Neuronal stem cell (in vitro differentiated cells): Measurements from ENCODE around the gene ARHGEF7.

Source experiments
- DNase-seq: peaks from one replicate; pipeline ENCODE4 v3.0.0-alpha.2; 2013; ENCODE audit warnings: low spot score
- H2AFZ ChIP-seq: one replicate; pipeline ENCODE4 v1.6.1; 2013; ENCODE audit warnings: mild to moderate bottlenecking, low read length, inconsistent platforms
- H2AK5ac ChIP-seq: 2 replicates; pipeline ENCODE4 v1.6.1; 2013; ENCODE audit warnings: low read depth, mild to moderate bottlenecking, inconsistent platforms, low read length, moderate library complexity, mixed read lengths
- H2BK120ac ChIP-seq: 2 replicates; pipeline ENCODE4 v1.6.1; 2013; ENCODE audit warnings: low read depth, mild to moderate bottlenecking, inconsistent platforms, low read length, moderate library complexity, mixed read lengths
- H2BK12ac ChIP-seq: one replicate; pipeline ENCODE4 v1.6.1; 2013; ENCODE audit warnings: low read length, inconsistent platforms
- H2BK15ac ChIP-seq: 2 replicates; pipeline ENCODE4 v1.6.1; 2013; ENCODE audit warnings: mild to moderate bottlenecking, low read length, inconsistent platforms, mixed read lengths
- H2BK5ac ChIP-seq: one replicate; pipeline ENCODE4 v1.6.1; 2013; ENCODE audit warnings: inconsistent platforms, mild to moderate bottlenecking, low read length, moderate library complexity
- H3K14ac ChIP-seq: one replicate; pipeline ENCODE4 v1.6.1; 2013; ENCODE audit warnings: low read length, inconsistent platforms
- H3K18ac ChIP-seq: 2 replicates; pipeline ENCODE4 v1.6.1; 2013; ENCODE audit warnings: low read length, inconsistent platforms
- H3K23ac ChIP-seq: 2 replicates; pipeline ENCODE4 v1.6.1; 2013; ENCODE audit warnings: low read depth, mild to moderate bottlenecking, mixed read lengths, low read length, inconsistent platforms; ENCODE audit not compliant: poor library complexity
- H3K27ac ChIP-seq: replicated peaks from 3 replicates; pipeline ENCODE4 v1.5.1; 2013; ENCODE audit warnings: low read length, inconsistent platforms
- H3K27me3 ChIP-seq, 3 experiments: 2 replicates each; pipeline ENCODE4 v1.6.1; 2013; ENCODE audit warnings: low read length in 3 of 3, mild to moderate bottlenecking in 2 of 3, inconsistent platforms in 1 of 3, low read depth in 1 of 3, mixed read lengths in 1 of 3, moderate library complexity in 1 of 3; ENCODE audit not compliant: control insufficient read depth in 3 of 3, insufficient read depth in 3 of 3
- H3K36me3 ChIP-seq, 2 donors: replicated peaks in 1 of 2; 2 replicates each; pipeline ENCODE4 v1.6.1; 2013; ENCODE audit warnings: low read length in 2 of 2; ENCODE audit not compliant: control insufficient read depth in 2 of 2, insufficient read depth in 2 of 2
- H3K4ac ChIP-seq: 2 replicates; pipeline ENCODE4 v1.6.1; 2013; ENCODE audit warnings: inconsistent platforms, mild to moderate bottlenecking, low read length, moderate library complexity
- H3K4me1 ChIP-seq, 2 donors: 1 replicate in 1 of 2; 2 replicates in 1 of 2; pipeline ENCODE4 v1.6.1; 2013; ENCODE audit warnings: low read length in 2 of 2, low read depth in 1 of 2; ENCODE audit not compliant: control insufficient read depth in 2 of 2, insufficient read depth in 1 of 2
- H3K4me2 ChIP-seq: one replicate; pipeline ENCODE4 v1.6.1; 2013; ENCODE audit warnings: mild to moderate bottlenecking, low read length, inconsistent platforms; ENCODE audit not compliant: insufficient read depth, poor library complexity, severe bottlenecking
- H3K4me3 ChIP-seq, 2 donors: 2 replicates each; pipeline ENCODE4 v1.5.1; 2013; ENCODE audit warnings: low read length in 2 of 2, mild to moderate bottlenecking in 2 of 2, inconsistent platforms in 1 of 2, moderate library complexity in 1 of 2
- H3K79me1 ChIP-seq: one replicate; pipeline ENCODE4 v1.6.1; 2013; ENCODE audit warnings: low read depth, mild to moderate bottlenecking, inconsistent platforms, low read length, moderate library complexity
- H3K9ac ChIP-seq: one replicate; pipeline ENCODE4 v1.6.1; 2013; ENCODE audit warnings: mild to moderate bottlenecking, low read depth, low read length, inconsistent platforms; ENCODE audit not compliant: poor library complexity
- H3K9me3 ChIP-seq, 2 donors: replicated peaks in 1 of 2; 2 replicates each; pipeline versions ENCODE3 to v1.6.1; 2013; ENCODE audit warnings: low read length in 2 of 2, mild to moderate bottlenecking in 2 of 2, inconsistent platforms in 1 of 2, low read depth in 1 of 2, mixed read lengths in 1 of 2, moderate library complexity in 1 of 2; ENCODE audit not compliant: control insufficient read depth in 2 of 2, insufficient read depth in 1 of 2
- H4K8ac ChIP-seq: one replicate; pipeline ENCODE4 v1.6.1; 2013; ENCODE audit warnings: low read depth, mild to moderate bottlenecking, inconsistent platforms, low read length, moderate library complexity
- H4K91ac ChIP-seq: one replicate; pipeline ENCODE4 v1.6.1; 2013; ENCODE audit warnings: low read length, low read depth, mild to moderate bottlenecking, inconsistent platforms; ENCODE audit not compliant: poor library complexity
- WGBS, 2 donors: extraction: QIAGEN DNeasy Blood & Tissue Kit; methylation state at CpG; one replicate each; pipeline ENCODE4 v1.1.7; 2013; ENCODE audit warnings: missing lambda C conversion rate in 2 of 2, mixed read lengths in 1 of 2; ENCODE audit not compliant: insufficient read length in 2 of 2, insufficient replicate concordance in 1 of 2; ENCODE audit errors: extremely low coverage in 2 of 2; 5-methylcytosine and 5-hydroxymethylcytosine counted together

Gene ARHGEF7

GRCh38 chr13:111317571-111318345 is 202.6 kb downstream of the ARHGEF7 start:
- H3K27me3 ChIP-seq: no peaks in the 10 kb centered on the region
- H3K18ac ChIP-seq: no peak overlapping the region
- H3K27ac ChIP-seq: no peak overlapping the region
- H3K9ac ChIP-seq: no peak overlapping the region
- no peak overlapping the region for H3K4ac ChIP-seq
- no peak overlapping the region for H3K23ac ChIP-seq
- H3K79me1 ChIP-seq: peaks cover 8% of the 10 kb centered on the region
- H2BK5ac ChIP-seq: no peak overlapping the region
- H2BK15ac ChIP-seq: no peak overlapping the region
- H2BK120ac ChIP-seq: no peak overlapping the region
- H4K8ac ChIP-seq: no peak overlapping the region
- H3K4me1 ChIP-seq: peaks cover 0 to 4% of the 10 kb centered on the region in 2 donors
- no peak overlapping the region for H3K4me2 ChIP-seq
- DNase-seq: no peak
- no peak overlapping the region for H2BK12ac ChIP-seq
- peaks cover 6% of the 10 kb centered on the region in 2 donors for H3K9me3 ChIP-seq
- H3K36me3 ChIP-seq: peaks cover 2 to 4% of the 10 kb centered on the region in 2 donors
- H2AFZ ChIP-seq: no peak overlapping the region
- no peak overlapping the region for H3K14ac ChIP-seq
- WGBS, 2 donors: no CpG with 5 or more reads among the region's 29 CpGs
- H2AK5ac ChIP-seq: no peak overlapping the region
- no peak overlapping the region for H4K91ac ChIP-seq
- H3K4me3 ChIP-seq: no peak overlapping the region

DNA sequence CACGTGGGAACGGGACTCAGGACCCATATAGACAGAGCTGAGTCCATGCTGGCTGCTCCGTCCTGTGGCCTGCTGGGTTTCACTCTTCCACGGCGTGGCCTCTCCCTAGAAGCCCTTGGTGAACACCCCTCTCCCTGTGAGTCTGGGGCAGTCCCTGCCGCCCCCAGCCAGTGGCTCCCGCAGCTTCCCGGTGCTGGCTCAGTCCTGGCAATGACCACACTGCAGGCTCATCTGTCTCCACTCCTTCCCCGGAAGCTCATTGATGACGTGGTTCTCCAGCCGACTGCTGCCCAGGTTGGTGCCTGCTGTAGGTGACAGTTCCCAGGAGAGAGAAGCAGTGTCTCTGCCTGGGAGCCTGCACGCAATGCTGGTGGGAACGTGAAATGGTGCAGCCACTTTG is 203.3 kb downstream of the ARHGEF7 start:
- no CpG with 5 or more reads among the region's 13 CpGs for WGBS, 2 donors
- DNase-seq: no peak
- Histone ChIP-seq H3K4me3 (no peak overlapping the region), H3K79me1 (peaks cover 5% of the 10 kb centered on the region), H4K91ac (no peak overlapping the region), H2BK120ac (no peak overlapping the region), H3K9me3 (peaks cover 0 to under 1% of the 10 kb centered on the region in 2 donors), H2BK12ac (no peak overlapping the region), H2BK15ac (no peak overlapping the region), H3K14ac (no peak overlapping the region), H3K9ac (no peak overlapping the region), H3K4me1 (peaks cover 0 to 4% of the 10 kb centered on the region in 2 donors), H3K4ac (no peak overlapping the region), H4K8ac (no peak overlapping the region), H2AFZ (no peak overlapping the region), H3K18ac (peak overlapping the region; percentile 45), H2AK5ac (no peak overlapping the region), H3K27ac (no peak overlapping the region), H3K23ac (no peak overlapping the region), H3K36me3 (no peaks in the 10 kb centered on the region), H3K27me3 (no peaks in the 10 kb centered on the region), H2BK5ac (no peak overlapping the region), H3K4me2 (no peak overlapping the region)

- Histone ChIP-seq H3K27ac (no peak overlapping the region), H2AK5ac (no peak overlapping the region), H2BK120ac (peak overlapping the region; percentile 72), H4K91ac (no peak overlapping the region), H3K18ac (no peak overlapping the region), H4K8ac (no peak overlapping the region), H3K4me3 (no peak overlapping the region), H3K36me3 (no peaks in the 10 kb centered on the region), H3K4me2 (no peak overlapping the region), H3K4ac (no peak overlapping the region), H3K79me1 (peaks cover 5% of the 10 kb centered on the region), H2BK12ac (no peak overlapping the region), H3K23ac (no peak overlapping the region), H3K14ac (no peak overlapping the region), H2BK15ac (no peak overlapping the region), H2BK5ac (peak overlapping the region; percentile 66), H3K9me3 (no peaks in the 10 kb centered on the region), H3K9ac (no peak overlapping the region), H3K27me3 (no peaks in the 10 kb centered on the region), H3K4me1 (peaks cover 0 to 4% of the 10 kb centered on the region in 2 donors), H2AFZ (no peak overlapping the region)
- DNase-seq: no peak
- no CpG with 5 or more reads among the region's 12 CpGs for WGBS, 2 donors
Observed at GRCh38 chr13:111319521-111319920, 204.4 kb downstream of the ARHGEF7 start.

DNA sequence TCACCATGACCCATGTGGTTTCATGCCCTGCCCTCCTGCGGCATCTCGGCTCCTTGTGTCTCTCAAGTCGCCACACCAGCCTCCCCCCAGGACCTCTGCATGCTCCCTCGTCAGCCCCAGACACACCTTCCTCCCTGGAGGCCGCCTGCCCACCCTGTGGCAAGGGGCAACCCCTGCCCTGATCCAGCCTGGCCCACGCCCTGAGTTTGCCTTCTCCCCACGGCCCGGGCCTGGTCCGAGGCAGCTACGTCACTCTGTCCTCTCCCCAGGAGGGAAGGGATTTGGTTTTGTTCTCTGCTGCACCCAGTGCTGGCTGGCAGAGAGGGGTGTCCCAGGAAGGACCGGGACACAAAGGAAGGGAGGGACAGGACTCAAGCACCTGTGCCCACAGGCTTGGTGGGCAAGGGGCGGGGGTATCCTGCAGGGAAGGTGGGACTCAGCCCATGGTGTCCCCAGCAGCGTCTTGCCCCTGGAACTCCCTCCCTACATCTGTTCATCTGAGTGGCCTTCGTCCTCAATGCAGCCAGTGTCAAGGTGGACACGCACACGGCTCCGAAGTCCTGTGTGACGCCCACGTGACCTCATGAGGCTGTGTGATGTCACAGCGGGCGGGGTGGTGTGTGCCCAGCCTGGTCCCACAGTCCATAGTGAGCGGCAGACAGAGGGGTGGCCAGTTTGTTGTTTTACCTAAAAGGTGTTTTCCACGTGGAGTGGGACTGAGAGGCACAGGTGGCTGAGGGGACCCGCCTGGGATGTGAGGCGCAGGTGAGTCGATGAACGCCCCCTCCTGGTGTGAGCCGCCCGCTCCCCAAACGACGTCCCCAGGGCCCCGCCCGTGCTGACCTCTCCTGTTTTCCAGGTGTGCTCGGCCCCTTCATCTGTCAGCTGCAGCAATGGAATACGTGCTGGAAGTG is 205.1 kb downstream of the ARHGEF7 start, which contains the start of gene TEX29:
TSS of gene TEX29 (plus strand) at position 645 of the 914 bp plus-strand sequence. CDS start at position 894, 249 bp downstream.
- H3K4ac ChIP-seq: peak within 1 kb of the TSS; percentile 84
- H2AFZ ChIP-seq: no peak within 1 kb of the TSS
- peak within 1 kb of the TSS; percentile 72 for H2BK120ac ChIP-seq
- H3K4me3 ChIP-seq: no peak within 1 kb of the TSS
- no peaks in the 10 kb centered on the region for H3K36me3 ChIP-seq
- H3K27me3 ChIP-seq: no peaks in the 10 kb centered on the region
- no peak for DNase-seq
- H4K8ac ChIP-seq: peak within 1 kb of the TSS; percentile 86
- no peak within 1 kb of the TSS for H3K4me2 ChIP-seq
- H3K23ac ChIP-seq: peak within 1 kb of the TSS; percentile 65
- H2BK15ac ChIP-seq: peak within 1 kb of the TSS; percentile 96
- no CpG with 5 or more reads among the region's 35 CpGs for WGBS, 2 donors
- peaks cover 0 to 6% of the 10 kb centered on the region in 2 donors for H3K4me1 ChIP-seq
- H3K18ac ChIP-seq: peak within 1 kb of the TSS; percentile 80
- H3K9ac ChIP-seq: peak within 1 kb of the TSS; percentile 60
- no peak within 1 kb of the TSS for H4K91ac ChIP-seq
- H3K14ac ChIP-seq: peak within 1 kb of the TSS; percentile 89
- no peak within 1 kb of the TSS for H2BK12ac ChIP-seq
- H2AK5ac ChIP-seq: peak within 1 kb of the TSS; percentile 81
- peak within 1 kb of the TSS; percentile 66 for H2BK5ac ChIP-seq
- H3K79me1 ChIP-seq: peaks cover 5% of the 10 kb centered on the region
- H3K27ac ChIP-seq: no peak within 1 kb of the TSS
- H3K9me3 ChIP-seq: no peaks in the 10 kb centered on the region
